Retinal pigment epithelial cell (primary cell): ENCODE data around the gene PLCB3.
A peak's percentile ranks its signal among the peaks of the same experiment; 100 is the strongest.

ENCODE experiments used
- DNase-seq: peaks from one replicate; pipeline ENCODE4 v3.0.0-alpha.2; 2010; ENCODE audit warnings: low read depth
- H3K4me3 ChIP-seq: 2 replicates; pipeline ENCODE4 v1.5.1; 2011; ENCODE audit warnings: mild to moderate bottlenecking, low read length, control low read depth, moderate library complexity
- CTCF ChIP-seq: conservative IDR thresholded peaks from 2 replicates; pipeline ENCODE4 v1.5.1; 2011; ENCODE audit warnings: low read depth, low read length, control low read depth, inconsistent platforms

Gene PLCB3

GRCh38 chr11:64285885-64286800, 34.8 kb downstream of the PLCB3 start:
- no peak for DNase-seq
- TF ChIP-seq CTCF, result peak; percentile 32
- H3K4me3 ChIP-seq, result peak overlapping the region; percentile 74

GRCh38 chr11:64286801-64287159, 35.5 kb downstream of the PLCB3 start:
- DNase-seq, result no peak
- H3K4me3 ChIP-seq, result no peak overlapping the region
- TF ChIP-seq CTCF, result no peak

GRCh38 chr11:64287676-64288352, 36.5 kb downstream of the PLCB3 start:
- TF ChIP-seq CTCF, result no peak
- DNase-seq, result no peak
- H3K4me3 ChIP-seq, result no peak overlapping the region

GRCh38 chr11:64288353-64288750, 37.0 kb downstream of the PLCB3 start:
- no peak overlapping the region for H3K4me3 ChIP-seq
- TF ChIP-seq CTCF, result no peak
- no peak for DNase-seq

- no peak overlapping the region for H3K4me3 ChIP-seq
- no peak for TF ChIP-seq CTCF
These were observed 37.8 kb downstream of the PLCB3 start for GRCh38 chr11:64289002-64289564.

GRCh38 chr11:64290352-64291261, 39.3 kb downstream of the PLCB3 start:
- no peak for TF ChIP-seq CTCF
- DNase-seq, result no peak
- H3K4me3 ChIP-seq, result no peak overlapping the region

More at GRCh38 chr11:64289002-64289564, 37.8 kb downstream of the PLCB3 start:
- no peak for DNase-seq
